Hepatocyte (in vitro differentiated cells): ENCODE results near the gene RER1.

Experiments
- EZH2 ChIP-seq: fragments of 200-600 bp; sonication (generic); IDR thresholded peaks from 2 replicates; pipeline ENCODE4 v1.6.1; 2016; ENCODE audit warnings: antibody characterized with exemption, mild to moderate bottlenecking, borderline replicate concordance
- TF ChIP-seq, protein P1 (sequence below): fragments of 200-600 bp; sonication (generic); IDR thresholded peaks from 2 replicates; pipeline ENCODE4 v1.5.1; 2016; ENCODE audit warnings: antibody characterized with exemption, mild to moderate bottlenecking; ENCODE audit not compliant: poor library complexity

DNA sequence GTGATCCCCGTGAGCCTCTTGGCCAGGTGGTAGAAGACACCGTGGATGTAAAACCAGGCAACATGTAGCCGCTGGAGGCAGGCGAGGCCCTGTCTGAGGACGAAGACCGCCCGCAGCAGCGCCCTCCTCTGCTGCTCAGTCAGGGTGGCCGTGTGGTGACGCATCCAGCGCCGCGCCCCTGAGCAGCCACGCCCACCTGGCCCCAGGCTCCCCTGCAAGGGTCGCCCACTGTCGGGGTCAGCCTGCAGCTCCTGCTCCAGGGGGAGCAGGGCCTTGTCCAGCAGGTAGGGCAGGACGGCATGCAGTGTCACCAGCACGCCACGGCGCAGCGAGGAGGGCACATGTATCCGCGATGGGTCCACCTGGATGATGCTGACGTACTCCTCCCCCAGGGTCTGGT is 16.8 kb downstream of the RER1 start:
- TF ChIP-seq, protein P1, sequence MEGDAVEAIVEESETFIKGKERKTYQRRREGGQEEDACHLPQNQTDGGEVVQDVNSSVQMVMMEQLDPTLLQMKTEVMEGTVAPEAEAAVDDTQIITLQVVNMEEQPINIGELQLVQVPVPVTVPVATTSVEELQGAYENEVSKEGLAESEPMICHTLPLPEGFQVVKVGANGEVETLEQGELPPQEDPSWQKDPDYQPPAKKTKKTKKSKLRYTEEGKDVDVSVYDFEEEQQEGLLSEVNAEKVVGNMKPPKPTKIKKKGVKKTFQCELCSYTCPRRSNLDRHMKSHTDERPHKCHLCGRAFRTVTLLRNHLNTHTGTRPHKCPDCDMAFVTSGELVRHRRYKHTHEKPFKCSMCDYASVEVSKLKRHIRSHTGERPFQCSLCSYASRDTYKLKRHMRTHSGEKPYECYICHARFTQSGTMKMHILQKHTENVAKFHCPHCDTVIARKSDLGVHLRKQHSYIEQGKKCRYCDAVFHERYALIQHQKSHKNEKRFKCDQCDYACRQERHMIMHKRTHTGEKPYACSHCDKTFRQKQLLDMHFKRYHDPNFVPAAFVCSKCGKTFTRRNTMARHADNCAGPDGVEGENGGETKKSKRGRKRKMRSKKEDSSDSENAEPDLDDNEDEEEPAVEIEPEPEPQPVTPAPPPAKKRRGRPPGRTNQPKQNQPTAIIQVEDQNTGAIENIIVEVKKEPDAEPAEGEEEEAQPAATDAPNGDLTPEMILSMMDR = no peak
- no peak for TF ChIP-seq EZH2
